Transverse colon (tissue), 4 donors: ENCODE measurements around the gene NDUFA6. TPM values are rescaled to one million over a fixed set of nuclear protein-coding genes. Genes with fewer than 3 reads are reported as not detected.

Source experiments
- DNase-seq: peaks from one replicate; pipeline ENCODE4 v3.0.0-alpha.2; 2019
- H3K27ac ChIP-seq, 4 donors: fragments of 200-600 bp; sonication (generic); 2 replicates each; pipeline ENCODE4 v1.5.1; 2016 to 2018; ENCODE audit warnings: inconsistent platforms in 4 of 4
- H3K27me3 ChIP-seq: fragments of 200-600 bp; sonication (generic); 2 replicates; pipeline ENCODE4 v1.5.1; 2017; ENCODE audit warnings: inconsistent platforms
- H3K36me3 ChIP-seq, 4 donors: fragments of 200-600 bp; sonication (generic); 2 replicates each; pipeline ENCODE4 v1.5.1; 2017 to 2019; ENCODE audit warnings: inconsistent platforms in 4 of 4
- H3K4me1 ChIP-seq, 4 donors: fragments of 200-600 bp; sonication (generic); 2 replicates each; pipeline ENCODE4 v1.5.1; 2017 to 2020; ENCODE audit warnings: inconsistent platforms in 4 of 4
- H3K4me3 ChIP-seq, 4 donors: fragments of 200-600 bp; sonication (generic); 1 replicate in 1 of 4; 2 replicates in 3 of 4; pipeline versions ENCODE4 v1.5.1 to v1.6.1; 2017 to 2019; ENCODE audit warnings: inconsistent platforms in 4 of 4
- H3K9me3 ChIP-seq, 2 donors: fragments of 200-600 bp; sonication (generic); 2 replicates each; pipeline ENCODE4 v1.5.1; 2017 to 2019; ENCODE audit warnings: inconsistent platforms in 2 of 2
- CTCF ChIP-seq, 5 experiments: fragments of 200-600 bp in 3 of 5; fragments of 450-650 bp in 2 of 5; sonication (generic) in 3 of 5; IDR thresholded peaks; 1 replicate in 2 of 5; 2 replicates in 3 of 5; pipeline ENCODE4 v1.5.1; 2016 to 2017; ENCODE audit warnings: antibody characterized with exemption in 5 of 5, inconsistent platforms in 3 of 5, mild to moderate bottlenecking in 2 of 5, moderate library complexity in 1 of 5
- EP300 ChIP-seq: sonication (generic); formaldehyde crosslinking; IDR thresholded peaks from one replicate; pipeline ENCODE4 v1.6.1; 2017; ENCODE audit warnings: antibody characterized with exemption, low read depth
- POLR2A ChIP-seq: fragments of 450-650 bp; IDR thresholded peaks from one replicate; pipeline ENCODE4 v1.6.1; 2016; ENCODE audit warnings: antibody characterized with exemption, mild to moderate bottlenecking, moderate library complexity
- POLR2AphosphoS5 ChIP-seq, 3 donors: sonication (generic); formaldehyde crosslinking; IDR thresholded peaks; one replicate each; pipeline ENCODE4 v1.6.1; 2016; ENCODE audit warnings: antibody characterized with exemption in 3 of 3
- WGBS, 2 donors: methylation state at CpG; one replicate each; pipeline ENCODE4 v1.1.5; 2018; ENCODE audit warnings: low coverage in 1 of 2; 5-methylcytosine and 5-hydroxymethylcytosine counted together
- in situ Hi-C, 4 donors: fragments of 200-750 bp; cut with MboI; loops; one replicate each; pipeline versions ENCODE4 v1.15.0 to v1.15.1; 2017; ENCODE audit warnings: low sequenced_read_pairs in 3 of 4, low pct_ligation_motif_present in 1 of 4, low pct_unique_long_range_greater_than_20kb in 1 of 4
- intact Hi-C: fragments of 100-400 bp; cut with DNase I; formaldehyde crosslinking; loops from one replicate; pipeline ENCODE4 v1.15.1; 2023; ENCODE audit warnings: low total_unique reads
- total RNA-seq, 4 donors: library from RNA; depleted of rRNA; stranded (reverse); fragments of >200 nt; gene quantifications; one replicate each; pipeline ENCODE4 v1.1.0, GENCODE V29; 2016

NDUFA6 gene
- total RNA-seq, 4 donors from 2014 or later, result 17.2 to 723 (median 88.7) TPM

- no peak for DNase-seq
- Histone ChIP-seq H3K27ac (peak overlapping the region; percentile 96 to 98 (median 97)), H3K4me1 (peaks cover 25 to 49% (median 38%) of the 10 kb centered on the region in 4 donors), H3K4me3 (peak overlapping the region; percentile 37 to 74 (median 62)), H3K9me3 (no peaks in the 10 kb centered on the region), H3K27me3 (no peaks in the 10 kb centered on the region), H3K36me3 (peaks cover 0 to 6% (median 0%) of the 10 kb centered on the region in 4 donors)
- intact Hi-C loops (no loop called here), in situ Hi-C loops (no loop called here)
- TF ChIP-seq POLR2AphosphoS5 (IDR thresholded peaks at IDR 0.05) (no peak), POLR2A (no peak), CTCF (IDR thresholded peaks at IDR 0.05) (no peak), EP300 (no peak)
- 30 to 41% methylated on average over 4 to 19 of the region's 24 CpGs for WGBS, 2 donors
These were observed 11.9 kb downstream of the NDUFA6 start for GRCh38 chr22:42078469-42079318.

- TF ChIP-seq POLR2AphosphoS5 (IDR thresholded peaks at IDR 0.05) (no peak), POLR2A (no peak), EP300 (no peak), CTCF (IDR thresholded peaks at IDR 0.05) (no peak)
- Histone ChIP-seq H3K4me1 (peaks cover 27 to 52% (median 40%) of the 10 kb centered on the region in 4 donors), H3K36me3 (no peaks in the 10 kb centered on the region), H3K27ac (peak overlapping the region; percentile 96 to 98 (median 97)), H3K9me3 (no peaks in the 10 kb centered on the region), H3K4me3 (no peak overlapping the region), H3K27me3 (no peaks in the 10 kb centered on the region)
- DNase-seq, result no peak
- intact Hi-C loops, result no loop called here
- in situ Hi-C loops, result no loop called here
- WGBS, 2 donors, result 88% methylated on average over 13 of the region's 21 CpGs; no CpG with 5 or more reads in 1 of the 2 donors
These were observed 13.0 kb downstream of the NDUFA6 start for GRCh38 chr22:42077486-42078125.

- H3K4me1 ChIP-seq, result peaks cover 27 to 52% (median 40%) of the 10 kb centered on the region in 4 donors
- in situ Hi-C loops, result no loop called here
- H3K27ac ChIP-seq, result peak overlapping the region in 3 of 4 donors; percentile 96 to 98 (median 97)
These were observed 13.6 kb downstream of the NDUFA6 start for GRCh38 chr22:42076764-42077485.

More at GRCh38 chr22:42076764-42077485, 13.6 kb downstream of the NDUFA6 start:
- Histone ChIP-seq H3K9me3 (no peaks in the 10 kb centered on the region), H3K4me3 (no peak overlapping the region), H3K36me3 (no peaks in the 10 kb centered on the region), H3K27me3 (no peaks in the 10 kb centered on the region)
- intact Hi-C loops, result no loop called here
- 95% methylated on average over 17 of the region's 20 CpGs; no CpG with 5 or more reads in 1 of the 2 donors for WGBS, 2 donors
- no peak for DNase-seq
- no peak for TF ChIP-seq POLR2AphosphoS5 (IDR thresholded peaks at IDR 0.05)
- TF ChIP-seq POLR2A, result no peak
- TF ChIP-seq EP300, result no peak
- no peak for TF ChIP-seq CTCF (IDR thresholded peaks at IDR 0.05)
